B cell (primary cell): ENCODE data around the gene COQ10B. TPM values are rescaled to one million over a fixed set of nuclear protein-coding genes. Genes with fewer than 3 reads are reported as not detected.

ENCODE experiments used
- ATAC-seq: fragments of 200-7000 bp; cut with Tn5 transposase; one replicate; pipeline ENCODE4 v1.10.0; 2021; ENCODE audit warnings: low read depth, mild to moderate bottlenecking, moderate number of reproducible peaks, moderate library complexity
- CTCF ChIA-PET: fragments of 350-600 bp; sonication (Branson Sonifier 250); formaldehyde crosslinking; loops from one replicate; lab custom pipeline; 2021; ENCODE audit warnings: antibody characterized with exemption, inconsistent platforms; lab: Charles Lee
- POLR2A ChIA-PET: fragments of 350-600 bp; sonication (Branson Sonifier 250); formaldehyde crosslinking; loops from one replicate; lab custom pipeline; 2021; ENCODE audit warnings: antibody characterized with exemption; lab: Charles Lee
- DNase-seq: peaks from one replicate; pipeline ENCODE4 v3.0.0; 2013
- H2AFZ ChIP-seq: 2 replicates; pipeline ENCODE4 v1.6.1; 2012; ENCODE audit warnings: mild to moderate bottlenecking, low read depth, low read length; ENCODE audit not compliant: insufficient read depth, poor library complexity, severe bottlenecking
- H3K27ac ChIP-seq, 2 donors: 1 replicate in 1 of 2; 2 replicates in 1 of 2; pipeline ENCODE4 v1.5.1; 2012 to 2013; ENCODE audit warnings: low read length in 2 of 2, mild to moderate bottlenecking in 2 of 2, moderate library complexity in 1 of 2
- H3K27me3 ChIP-seq, 4 experiments: fragments of 200-600 bp in 1 of 4; sonication (generic) in 1 of 4; replicated peaks in 1 of 4; 1 replicate in 2 of 4; 2 replicates in 2 of 4; pipeline versions ENCODE4 v1.6.1 to v1.7.0; 2013 to 2016; ENCODE audit warnings: low read length in 3 of 4, mild to moderate bottlenecking in 2 of 4, mixed read lengths in 1 of 4, moderate library complexity in 1 of 4; ENCODE audit not compliant: insufficient read depth in 4 of 4, control insufficient read depth in 3 of 4; ENCODE audit errors: control extremely low read depth in 1 of 4
- H3K36me3 ChIP-seq, 2 experiments: replicated peaks in 1 of 2; 1 replicate in 1 of 2; 2 replicates in 1 of 2; pipeline versions ENCODE4 v1.6.1 to v1.7.1; 2013; ENCODE audit warnings: low read length in 1 of 2; ENCODE audit not compliant: insufficient read depth in 2 of 2, control insufficient read depth in 1 of 2; ENCODE audit errors: control extremely low read depth in 1 of 2, extremely low read depth in 1 of 2
- H3K4me1 ChIP-seq, 2 donors: fragments of 200-600 bp in 1 of 2; sonication (generic) in 1 of 2; 1 replicate in 1 of 2; 2 replicates in 1 of 2; pipeline versions ENCODE4 v1.5.1 to v1.6.1; 2013 to 2017; ENCODE audit warnings: low read length in 2 of 2; ENCODE audit not compliant: control insufficient read depth in 2 of 2, insufficient read depth in 2 of 2
- H3K4me2 ChIP-seq: replicated peaks from 2 replicates; pipeline ENCODE3; 2012; ENCODE audit warnings: mild to moderate bottlenecking, low read depth, low read length; ENCODE audit not compliant: poor library complexity, severe bottlenecking
- H3K4me3 ChIP-seq, 5 experiments: fragments of 200-600 bp in 1 of 5; sonication (generic) in 1 of 5; 1 replicate in 3 of 5; 2 replicates in 2 of 5; pipeline versions ENCODE4 v1.5.1 to v1.7.0; 2011 to 2016; ENCODE audit warnings: low read length in 4 of 5, mild to moderate bottlenecking in 4 of 5, low read depth in 2 of 5, control low read depth in 1 of 5, moderate library complexity in 1 of 5; ENCODE audit not compliant: insufficient read depth in 1 of 5; ENCODE audit errors: control extremely low read depth in 1 of 5, extremely low read depth in 1 of 5
- H3K79me2 ChIP-seq: fragments of 200-600 bp; sonication (generic); one replicate; pipeline ENCODE4 v1.6.0; 2016; ENCODE audit warnings: low read length; ENCODE audit not compliant: control insufficient read depth, insufficient read depth
- H3K9ac ChIP-seq: fragments of 200-600 bp; sonication (generic); 2 replicates; pipeline ENCODE4 v1.6.1; 2017; ENCODE audit warnings: mild to moderate bottlenecking, low read length, moderate library complexity
- H3K9me3 ChIP-seq, 3 donors: one replicate each; pipeline versions ENCODE4 v1.6.1 to v1.7.1; 2013; ENCODE audit warnings: low read length in 2 of 3; ENCODE audit not compliant: control insufficient read depth in 2 of 3, insufficient read depth in 1 of 3; ENCODE audit errors: control extremely low read depth in 1 of 3
- H4K20me1 ChIP-seq: 2 replicates; pipeline ENCODE4 v1.6.0; 2012; ENCODE audit warnings: mild to moderate bottlenecking, low read length; ENCODE audit not compliant: insufficient read depth, control insufficient read depth, poor library complexity, severe bottlenecking
- H3K27ac Mint-ChIP-seq: one replicate; pipeline ENCODE4 v1.8.0; 2021; ENCODE audit warnings: mixed read lengths
- H3K27me3 Mint-ChIP-seq: one replicate; pipeline ENCODE4 v1.8.0; 2021; ENCODE audit warnings: mixed read lengths
- H3K4me1 Mint-ChIP-seq: one replicate; pipeline ENCODE4 v1.8.0; 2021; ENCODE audit warnings: mixed read lengths
- H3K4me3 Mint-ChIP-seq: one replicate; pipeline ENCODE4 v1.8.0; 2021; ENCODE audit warnings: mixed read lengths
- H3K9me3 Mint-ChIP-seq: one replicate; pipeline ENCODE4 v1.8.0; 2022; ENCODE audit warnings: mixed read lengths; ENCODE audit not compliant: insufficient read depth
- EZH2 ChIP-seq: IDR thresholded peaks from 2 replicates; pipeline ENCODE4 v1.6.1; 2012; ENCODE audit warnings: borderline replicate concordance, low read depth, mild to moderate bottlenecking, moderate library complexity, low read length; ENCODE audit not compliant: insufficient read depth, poor library complexity, severe bottlenecking
- WGBS: methylation state at CpG from one replicate; pipeline ENCODE4 v1.1.5; 2013; ENCODE audit warnings: missing lambda C conversion rate; ENCODE audit not compliant: insufficient coverage; 5-methylcytosine and 5-hydroxymethylcytosine counted together
- intact Hi-C: fragments of 100-400 bp; cut with micrococcal nuclease; formaldehyde crosslinking; loops from one replicate; pipeline ENCODE4 v1.10.0; 2022
- polyA plus RNA-seq: library from polyadenylated mRNA; depleted of rRNA; stranded (reverse); fragments of >200 nt; gene quantifications from 2 replicates; pipeline ENCODE4 v1.2.3, GENCODE V29; 2012
- total RNA-seq, 2 donors: library from RNA; stranded (reverse); fragments of 120-200 nt in 1 of 2; gene quantifications; 1 replicate in 1 of 2; 2 replicates in 1 of 2; pipeline versions ENCODE4 v1.2.3 to v1.2.4, GENCODE V29; 2013 to 2022
- TF ChIP-seq, protein P1 (sequence below): fragments of 200-600 bp; IDR thresholded peaks from one replicate; pipeline ENCODE4 v1.8.0; 2022; ENCODE audit warnings: antibody characterized with exemption, mild to moderate bottlenecking

Gene COQ10B
- total and polyA plus RNA-seq, 2 donors (not counting 1 experiment from before 2014, with no cell fraction given): 5.8 to 29.1 TPM

DNA sequence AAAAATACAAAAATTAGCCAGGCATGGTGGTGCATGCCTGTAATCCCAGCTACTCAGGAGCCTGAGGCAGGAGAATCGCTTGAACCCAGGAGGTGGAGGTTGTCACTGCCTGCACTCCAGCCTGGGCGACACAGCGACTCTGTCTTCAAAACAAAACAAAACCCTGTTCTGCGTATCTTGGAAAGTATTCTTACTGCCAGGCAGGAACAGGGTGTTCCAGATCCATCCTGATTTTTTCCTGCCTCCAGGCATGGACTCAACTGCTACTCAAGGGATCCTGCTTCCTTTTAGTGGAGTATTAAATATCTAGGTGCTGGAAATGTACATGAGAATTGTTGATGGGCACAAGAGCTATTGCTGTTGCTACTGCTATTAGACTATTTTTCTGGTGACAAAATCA, 34.0 kb downstream of the COQ10B start:
- no peak for DNase-seq
- Mint-ChIP-seq H3K4me3 (no peak overlapping the region), H3K27me3 (no peaks in the 10 kb centered on the region), H3K9me3 (no peaks in the 10 kb centered on the region), H3K27ac (no peak overlapping the region), H3K4me1 (no peaks in the 10 kb centered on the region)
- no peak overlapping the region for H3K4me3 ChIP-seq
- WGBS: 100% methylated on average over 4 of the region's 4 CpGs
- H3K27ac ChIP-seq: no peak overlapping the region
- H3K9me3 ChIP-seq: peaks cover 0 to 17% (median 10%) of the 10 kb centered on the region in 3 donors
- no peak for ATAC-seq
- H3K36me3 ChIP-seq: peaks cover 4 to 68% of the 10 kb centered on the region in 2 experiments
- H3K79me2 ChIP-seq: peaks cover 2% of the 10 kb centered on the region
- no peak overlapping the region for H3K9ac ChIP-seq
- intact Hi-C loops: no loop called here
- no peaks in the 10 kb centered on the region for H3K27me3 ChIP-seq
- H4K20me1 ChIP-seq: no peaks in the 10 kb centered on the region
- no peak overlapping the region for H2AFZ ChIP-seq
- CTCF ChIA-PET: no interaction called here
- no peaks in the 10 kb centered on the region for H3K4me1 ChIP-seq
- no peak for TF ChIP-seq EZH2
- TF ChIP-seq, protein P1, sequence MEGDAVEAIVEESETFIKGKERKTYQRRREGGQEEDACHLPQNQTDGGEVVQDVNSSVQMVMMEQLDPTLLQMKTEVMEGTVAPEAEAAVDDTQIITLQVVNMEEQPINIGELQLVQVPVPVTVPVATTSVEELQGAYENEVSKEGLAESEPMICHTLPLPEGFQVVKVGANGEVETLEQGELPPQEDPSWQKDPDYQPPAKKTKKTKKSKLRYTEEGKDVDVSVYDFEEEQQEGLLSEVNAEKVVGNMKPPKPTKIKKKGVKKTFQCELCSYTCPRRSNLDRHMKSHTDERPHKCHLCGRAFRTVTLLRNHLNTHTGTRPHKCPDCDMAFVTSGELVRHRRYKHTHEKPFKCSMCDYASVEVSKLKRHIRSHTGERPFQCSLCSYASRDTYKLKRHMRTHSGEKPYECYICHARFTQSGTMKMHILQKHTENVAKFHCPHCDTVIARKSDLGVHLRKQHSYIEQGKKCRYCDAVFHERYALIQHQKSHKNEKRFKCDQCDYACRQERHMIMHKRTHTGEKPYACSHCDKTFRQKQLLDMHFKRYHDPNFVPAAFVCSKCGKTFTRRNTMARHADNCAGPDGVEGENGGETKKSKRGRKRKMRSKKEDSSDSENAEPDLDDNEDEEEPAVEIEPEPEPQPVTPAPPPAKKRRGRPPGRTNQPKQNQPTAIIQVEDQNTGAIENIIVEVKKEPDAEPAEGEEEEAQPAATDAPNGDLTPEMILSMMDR: no peak
- POLR2A ChIA-PET: no interaction called here
- no peak overlapping the region for H3K4me2 ChIP-seq

DNA sequence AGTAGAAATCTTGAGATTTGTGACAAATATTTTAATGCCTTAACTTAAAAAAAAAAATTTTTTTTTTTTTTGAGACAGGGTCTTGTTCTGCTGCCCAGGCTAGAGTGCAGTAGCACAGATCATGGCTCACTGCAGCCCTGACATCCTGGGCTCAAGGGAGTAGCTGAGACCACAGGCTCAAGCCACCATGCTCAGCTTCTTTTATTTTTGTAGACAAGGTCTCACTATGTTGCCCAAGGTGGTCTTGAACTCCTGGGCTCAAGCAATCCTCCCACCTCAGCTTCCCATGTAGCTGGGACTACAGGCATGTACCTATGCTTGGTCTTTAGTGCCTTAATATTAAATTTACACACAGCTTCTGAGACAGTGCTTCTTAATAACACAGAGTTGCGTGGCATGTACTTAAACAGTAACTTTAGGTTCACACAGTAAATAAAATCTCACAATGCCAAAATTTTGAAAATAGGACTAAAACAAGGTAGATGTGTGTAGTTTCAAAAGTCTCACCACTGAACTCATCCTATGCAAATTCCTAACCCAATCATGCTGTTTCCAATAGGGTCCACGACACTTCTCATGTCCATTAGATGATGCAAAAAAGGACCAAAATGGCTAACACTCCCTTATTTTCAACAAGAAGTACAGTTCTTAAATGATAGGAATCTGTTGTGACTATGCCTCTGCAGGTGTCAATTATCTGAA, 42.2 kb downstream of the COQ10B start:
- H3K9me3 Mint-ChIP-seq: no peaks in the 10 kb centered on the region
- no peaks in the 10 kb centered on the region for H3K27me3 ChIP-seq
- H3K79me2 ChIP-seq: peaks cover 50% of the 10 kb centered on the region
- no peak overlapping the region for H3K4me3 ChIP-seq
- peaks cover 16% of the 10 kb centered on the region for H4K20me1 ChIP-seq
- no CpG with 5 or more reads among the region's 2 CpGs for WGBS
- H3K36me3 ChIP-seq: peaks cover 7 to 71% of the 10 kb centered on the region in 2 experiments
- H3K27ac Mint-ChIP-seq: peak overlapping the region; percentile 3
- ChIA-PET POLR2A (no interaction called here), CTCF (no interaction called here)
- intact Hi-C loops: loop anchor here (10.0 kb wide), 1 partner anchor 91 kb away; no protein-coding TSS in a partner anchor
- H3K27ac ChIP-seq: peak overlapping the region in 1 of 2 donors; percentile 24
- peaks cover 32% of the 10 kb centered on the region for H3K4me1 Mint-ChIP-seq
- H3K4me2 ChIP-seq: no peak overlapping the region
- H3K9me3 ChIP-seq: no peaks in the 10 kb centered on the region
- no peaks in the 10 kb centered on the region for H3K27me3 Mint-ChIP-seq
- TF ChIP-seq, protein P1: no peak
- TF ChIP-seq EZH2: no peak
- H3K9ac ChIP-seq: no peak overlapping the region
- ATAC-seq (no peak), DNase-seq (no peak)
- no peak overlapping the region for H3K4me3 Mint-ChIP-seq
- H3K4me1 ChIP-seq: peaks cover 23 to 25% of the 10 kb centered on the region in 2 donors
- H2AFZ ChIP-seq: no peak overlapping the region
